Measurements from ENCODE around the gene KDM5C.

GRCh38 chrX:53261355-53261972 is 36.5 kb upstream of the KDM5C start:
- no peak for TF ChIP-seq NR2C2 (CRISPR knock-in tag; IDR thresholded peaks at IDR 0.05)
- TF ChIP-seq NR2C2 (tag; IDR thresholded peaks at IDR 0.05), result no peak
- no peak for TF ChIP-seq HCFC1 (IDR thresholded peaks at IDR 0.05; ENCODE audit: low read depth, low read length)
